Measurements from ENCODE around the gene BGLAP.
"Not testable (repeated sequence)": the region's sequence is repeated elsewhere in the genome, so short reads cannot be mapped to it uniquely, and the experiment has no call there.

The BGLAP gene

DNA sequence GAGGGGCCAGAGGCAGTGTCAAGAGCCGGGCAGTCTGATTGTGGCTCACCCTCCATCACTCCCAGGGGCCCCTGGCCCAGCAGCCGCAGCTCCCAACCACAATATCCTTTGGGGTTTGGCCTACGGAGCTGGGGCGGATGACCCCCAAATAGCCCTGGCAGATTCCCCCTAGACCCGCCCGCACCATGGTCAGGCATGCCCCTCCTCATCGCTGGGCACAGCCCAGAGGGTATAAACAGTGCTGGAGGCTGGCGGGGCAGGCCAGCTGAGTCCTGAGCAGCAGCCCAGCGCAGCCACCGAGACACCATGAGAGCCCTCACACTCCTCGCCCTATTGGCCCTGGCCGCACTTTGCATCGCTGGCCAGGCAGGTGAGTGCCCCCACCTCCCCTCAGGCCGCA lies at the start of gene BGLAP:
TSS of gene BGLAP (plus strand) at position 259 of the 400 bp plus-strand sequence. CDS start at position 307, 48 bp downstream.
- DNase-seq = no peak

DNA sequence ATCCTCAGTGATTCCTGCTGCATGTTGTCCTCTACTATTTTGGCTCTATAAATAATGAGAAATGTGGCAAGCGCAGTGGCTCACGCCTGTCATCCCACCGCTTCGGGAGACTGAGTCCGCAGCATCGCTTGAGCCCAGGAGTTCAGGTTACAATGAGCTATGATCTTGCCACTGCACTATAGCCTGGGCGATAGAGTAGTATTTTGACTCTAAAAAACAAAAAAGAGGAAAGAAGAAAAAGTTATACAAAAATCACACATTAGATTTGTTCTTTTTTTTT lies 48.8 kb upstream of the BGLAP start:
- no peak for DNase-seq

DNA sequence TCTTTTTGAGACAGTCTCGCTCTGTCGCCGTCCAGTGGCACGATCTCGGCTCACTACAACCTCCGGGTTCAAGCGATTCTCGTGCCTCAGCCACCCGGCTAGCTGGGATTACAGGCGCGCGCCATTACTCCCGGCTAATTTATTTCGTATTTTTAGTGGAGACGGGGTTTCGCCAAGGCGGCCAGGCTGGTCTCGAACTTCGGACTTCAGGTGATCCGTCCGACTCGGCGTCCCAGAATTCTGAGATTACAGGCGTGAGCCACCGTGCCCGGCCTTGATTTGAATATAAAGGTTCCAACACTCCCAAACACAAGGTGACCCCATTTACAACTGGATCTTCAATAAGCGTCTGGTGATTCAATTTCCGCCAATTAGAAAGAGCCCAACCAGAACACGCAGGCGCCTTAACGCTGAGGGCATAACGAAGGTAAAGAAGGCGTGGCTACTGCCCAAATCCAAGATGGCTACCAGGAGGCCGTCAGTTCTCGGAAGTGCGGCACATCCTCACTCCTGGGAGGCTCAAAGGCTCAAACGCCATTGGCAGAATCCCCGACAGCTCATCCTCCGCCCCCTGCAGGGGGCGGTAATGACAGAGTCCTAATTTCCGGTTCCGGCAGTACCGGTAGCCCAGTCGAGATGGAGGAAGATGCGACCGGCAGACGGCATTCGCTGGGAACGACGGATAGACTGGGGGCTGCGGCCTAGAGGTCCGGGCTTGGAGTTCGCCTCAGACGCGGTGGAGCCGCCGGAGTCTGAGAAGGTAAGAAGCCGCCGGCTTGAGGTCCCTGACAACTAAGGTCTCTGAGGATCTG lies 48.3 kb upstream of the BGLAP start, which contains the start of gene SLC25A44:
TSS of gene SLC25A44 (plus strand) at position 617 of the 812 bp plus-strand sequence. CDS start 5,744 bp downstream, outside the sequence.
- DNase-seq = peak; percentile 95

DNA sequence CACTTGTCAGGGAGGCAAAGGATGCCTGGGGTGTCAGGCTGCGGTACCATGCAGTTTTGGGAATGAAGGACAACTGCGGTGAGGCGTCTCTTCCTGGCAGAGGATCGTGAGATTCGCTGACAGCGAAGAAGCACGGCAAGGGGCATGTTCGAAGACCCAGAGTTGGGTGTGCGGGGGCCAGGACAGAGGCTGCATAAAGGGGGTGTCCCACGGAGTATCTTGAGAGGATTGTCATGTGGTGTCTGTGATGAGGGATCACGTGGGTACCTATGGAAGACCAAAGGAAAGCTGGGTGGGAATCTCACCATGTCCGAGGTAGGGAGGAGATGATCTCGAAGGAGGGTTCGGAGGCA lies 47.7 kb upstream of the BGLAP start:
- DNase-seq = no peak

DNA sequence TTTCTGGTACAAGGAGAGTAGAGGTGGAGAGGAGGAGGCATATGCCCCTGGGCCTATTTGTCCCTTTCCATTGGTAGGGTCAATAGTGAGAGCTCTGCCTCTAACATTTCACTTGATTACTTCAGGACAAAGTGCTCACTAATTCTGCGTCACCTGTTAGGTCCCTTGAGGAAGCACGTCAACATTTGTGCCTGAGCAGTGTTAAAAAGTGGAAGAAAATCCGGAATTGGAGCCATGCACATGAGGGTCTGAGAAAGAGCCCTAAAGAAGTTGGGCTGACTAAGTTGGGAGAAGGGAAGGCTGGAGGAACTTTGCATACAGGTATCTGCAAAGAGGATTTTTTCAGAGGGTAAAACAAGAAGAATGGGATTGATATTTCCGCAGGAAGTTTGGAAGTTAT lies 46.1 kb upstream of the BGLAP start:
- DNase-seq = no peak

DNA sequence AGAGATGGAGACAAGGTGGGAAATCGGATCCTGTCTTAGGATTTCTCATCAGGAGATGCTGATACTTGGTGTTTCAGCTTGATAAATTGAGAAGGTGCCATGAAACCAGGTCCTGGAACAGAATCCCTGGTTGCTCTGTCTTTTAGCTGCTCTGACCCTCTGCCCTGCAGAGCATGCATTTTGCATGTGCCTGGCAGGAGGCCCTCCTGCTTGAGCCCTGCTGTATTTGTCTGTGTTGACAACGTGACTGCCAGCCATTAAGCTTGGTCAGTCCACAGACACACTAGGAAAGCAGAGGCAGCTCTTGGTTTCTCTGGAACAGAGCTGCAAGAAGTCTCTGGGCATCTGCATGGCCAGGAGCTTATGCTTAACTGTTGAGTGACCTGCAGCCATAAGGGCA lies 45.5 kb upstream of the BGLAP start:
- DNase-seq = no peak

DNA sequence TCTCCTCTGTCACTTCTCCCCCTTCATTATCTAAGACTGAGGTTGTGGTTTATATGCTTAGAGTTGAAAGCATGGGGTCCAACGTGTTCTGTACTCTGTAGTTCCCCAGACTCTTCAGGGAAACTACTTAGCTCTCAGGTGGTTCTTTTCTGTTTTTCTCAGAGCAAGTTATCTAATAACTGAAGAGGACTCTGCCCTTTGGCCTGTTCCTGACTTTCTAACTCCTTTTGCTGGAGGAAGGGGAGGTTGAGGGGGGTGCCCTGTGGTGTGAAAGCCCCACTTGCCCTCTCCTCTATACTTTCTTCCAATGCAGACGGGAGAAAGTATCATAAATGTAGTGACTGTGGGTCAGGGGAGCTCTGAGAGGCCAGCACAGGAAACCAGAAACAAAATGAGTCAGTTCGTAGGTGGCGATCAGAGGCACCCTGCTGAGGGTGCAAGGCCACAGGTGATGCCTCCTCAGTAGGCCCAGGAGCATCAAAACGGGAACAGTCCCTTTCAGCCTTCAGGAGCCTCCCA lies 43.1 kb upstream of the BGLAP start:
- no peak for DNase-seq

DNA sequence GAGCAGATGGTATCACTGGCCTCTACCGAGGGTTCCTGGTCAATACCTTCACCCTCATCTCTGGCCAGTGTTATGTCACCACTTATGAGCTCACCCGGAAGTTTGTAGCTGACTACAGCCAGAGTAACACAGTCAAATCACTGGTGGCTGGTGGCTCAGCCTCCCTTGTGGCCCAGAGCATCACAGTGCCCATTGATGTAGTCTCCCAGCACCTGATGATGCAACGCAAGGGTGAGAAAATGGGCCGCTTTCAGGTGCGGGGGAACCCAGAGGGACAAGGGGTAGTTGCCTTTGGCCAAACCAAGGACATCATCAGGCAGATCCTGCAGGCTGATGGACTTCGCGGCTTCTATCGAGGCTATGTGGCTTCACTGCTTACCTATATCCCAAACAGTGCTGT lies 41.9 kb upstream of the BGLAP start:
- DNase-seq = no peak

DNA sequence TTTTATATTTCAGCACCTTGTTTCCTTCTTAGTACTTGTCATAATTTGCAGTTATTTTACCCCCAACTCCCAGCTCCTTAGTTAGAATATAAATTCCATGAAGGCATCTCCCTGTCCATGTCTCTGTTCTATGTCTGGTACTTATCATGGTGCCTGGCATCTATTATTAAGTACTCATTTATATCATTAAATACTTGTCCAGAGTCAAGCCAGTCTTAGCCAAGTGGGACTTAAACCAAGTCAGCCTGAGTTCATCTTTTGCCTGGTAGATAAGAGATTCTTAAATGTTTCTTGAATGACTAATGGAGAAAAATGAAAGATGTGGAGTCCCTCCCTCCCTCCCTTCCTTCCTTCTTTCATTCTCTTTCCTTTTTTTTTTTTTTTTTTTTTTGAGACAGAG lies 38.7 kb upstream of the BGLAP start:
- no peak for DNase-seq

DNA sequence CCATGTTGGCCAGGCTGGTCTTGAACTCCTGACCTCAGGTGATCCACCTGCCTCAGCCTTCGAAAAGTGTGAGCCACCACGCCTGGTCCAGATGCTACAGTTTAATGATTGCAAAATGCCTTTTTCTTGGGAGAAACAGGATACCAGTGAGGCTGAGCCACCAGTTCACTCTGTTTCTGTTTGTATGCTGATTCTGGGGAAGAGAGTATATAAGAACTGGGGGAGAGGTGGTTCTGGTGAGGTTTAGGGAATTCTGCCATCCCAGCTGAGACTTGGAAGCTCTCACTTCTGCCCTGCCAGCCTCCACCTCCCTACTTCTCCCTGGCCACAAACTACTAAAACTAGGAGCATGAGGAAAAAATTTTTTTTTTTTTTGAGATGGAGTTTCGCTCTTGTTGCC lies 37.3 kb upstream of the BGLAP start:
- DNase-seq = no peak

DNA sequence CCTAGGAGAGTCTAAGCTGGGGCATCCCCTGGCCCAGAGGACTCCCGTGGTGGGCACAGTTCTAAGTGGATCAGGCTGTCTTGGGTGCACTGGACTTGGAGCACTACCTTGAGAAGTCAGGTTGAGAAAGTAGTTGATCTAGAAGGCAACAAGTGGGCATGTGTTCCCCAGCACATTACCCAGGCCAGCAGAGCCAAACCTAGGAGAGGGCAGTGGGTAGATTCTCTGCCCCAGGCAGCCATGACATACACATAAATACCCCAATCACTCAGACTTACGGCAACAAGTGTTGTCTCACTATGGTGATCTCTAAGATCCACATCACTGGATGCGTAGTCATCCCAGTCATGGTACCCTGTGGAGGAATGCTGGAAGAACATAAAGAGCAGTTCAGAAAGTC lies 30.7 kb upstream of the BGLAP start:
- DNase-seq = no peak

DNA sequence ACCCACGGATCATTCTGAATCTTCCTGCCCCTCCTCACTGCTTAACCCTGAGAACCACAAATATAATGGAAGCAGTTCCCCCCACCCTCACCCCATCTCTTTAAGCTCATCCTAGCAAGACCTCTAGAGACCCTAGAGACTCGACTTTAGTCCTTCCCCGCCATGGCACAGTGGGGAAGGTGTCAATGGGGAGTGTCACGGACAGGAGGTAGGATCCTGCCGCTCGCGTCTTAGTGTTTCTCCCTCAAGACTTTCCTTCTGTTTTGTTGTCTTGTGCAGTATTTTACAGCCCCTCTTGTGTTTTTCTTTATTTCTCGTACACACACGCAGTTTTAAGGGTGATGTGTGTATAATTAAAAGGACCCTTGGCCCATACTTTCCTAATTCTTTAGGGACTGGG lies 29.9 kb upstream of the BGLAP start:
- DNase-seq = no peak

DNA sequence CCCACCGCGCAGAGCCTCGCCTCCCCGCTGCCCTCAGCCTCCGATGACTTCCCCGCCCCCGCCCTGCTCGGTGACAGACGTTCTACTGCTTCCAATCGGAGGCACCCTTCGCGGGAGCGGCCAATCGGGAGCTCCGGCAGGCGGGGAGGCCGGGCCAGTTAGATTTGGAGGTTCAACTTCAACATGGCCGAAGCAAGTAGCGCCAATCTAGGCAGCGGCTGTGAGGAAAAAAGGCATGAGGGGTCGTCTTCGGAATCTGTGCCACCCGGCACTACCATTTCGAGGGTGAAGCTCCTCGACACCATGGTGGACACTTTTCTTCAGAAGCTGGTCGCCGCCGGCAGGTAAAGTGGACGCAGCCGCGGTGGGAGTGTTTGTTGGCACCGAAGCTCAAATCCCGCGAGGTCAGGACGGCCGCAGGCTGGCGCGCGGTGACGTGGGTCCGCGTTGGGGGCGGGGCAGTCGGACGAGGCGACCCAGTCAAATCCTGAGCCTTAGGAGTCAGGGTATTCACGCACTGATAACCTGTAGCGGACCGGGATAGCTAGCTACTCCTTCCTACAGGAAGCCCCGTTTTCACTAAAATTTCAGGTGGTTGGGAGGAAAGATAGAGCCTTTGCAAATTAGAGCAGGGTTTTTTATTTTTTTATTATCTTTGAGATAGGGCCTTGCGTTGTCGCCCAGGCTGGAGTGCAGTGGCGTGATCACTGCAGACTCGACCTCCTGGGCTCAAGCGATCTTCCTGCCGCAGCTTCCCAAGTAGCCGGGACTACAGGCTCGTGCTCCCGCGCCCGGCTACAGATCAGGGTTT lies 28.9 kb upstream of the BGLAP start, which contains the start of gene PMF1:
TSS of gene PMF1 (plus strand) at position 175 of the 811 bp plus-strand sequence. CDS start at position 184, 9 bp downstream.
- peak; percentile 98 for DNase-seq

DNA sequence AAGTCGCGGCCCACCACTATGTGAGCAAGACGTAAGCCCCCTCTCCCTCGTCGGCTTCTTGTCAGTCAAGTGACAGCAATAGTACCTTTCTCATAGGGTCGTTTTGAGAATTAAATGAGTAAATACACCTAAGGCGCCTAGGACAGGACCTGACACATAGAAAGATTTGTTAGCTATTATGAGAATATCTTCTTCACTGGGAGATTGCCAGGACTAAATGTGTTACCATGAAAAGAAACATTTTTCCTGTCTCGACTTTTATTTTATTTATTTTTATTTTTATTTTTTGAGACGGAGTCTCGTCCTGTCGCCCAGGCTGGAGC lies 28.4 kb upstream of the BGLAP start:
- DNase-seq = no peak

DNA sequence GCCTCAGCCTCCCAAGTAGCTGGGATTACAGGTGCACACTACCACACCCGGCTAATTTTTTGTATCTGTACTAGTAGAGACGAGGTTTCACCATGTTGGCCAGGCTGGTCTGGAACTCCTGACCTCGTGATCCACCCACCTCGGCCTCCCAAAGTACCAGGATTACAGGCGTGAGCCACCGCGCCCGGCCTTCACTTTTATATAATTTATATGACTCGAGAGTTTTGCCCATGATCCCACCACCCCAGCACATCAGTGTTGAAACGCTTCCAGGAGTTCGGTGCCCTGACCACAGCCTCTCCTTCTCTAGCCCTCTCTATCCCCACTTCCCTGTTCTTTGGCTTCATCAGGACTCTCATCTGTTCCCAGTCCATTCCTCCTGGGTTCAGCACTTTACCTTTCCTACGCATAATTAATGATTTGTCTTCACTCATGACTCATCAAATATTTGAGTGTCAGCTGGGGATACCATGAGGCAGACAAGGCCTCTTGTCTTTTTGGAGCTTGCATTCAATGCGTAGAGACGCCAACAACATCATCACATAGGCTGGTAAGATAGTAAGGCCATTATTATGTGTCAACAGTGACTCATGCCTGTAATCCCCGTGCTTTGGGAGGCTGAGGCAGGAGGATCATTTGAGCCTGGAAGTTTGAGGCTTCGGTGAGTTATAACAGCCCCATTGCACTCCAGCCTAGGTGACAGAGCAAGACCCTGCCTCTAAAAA lies 27.8 kb upstream of the BGLAP start:
- no peak for DNase-seq

DNA sequence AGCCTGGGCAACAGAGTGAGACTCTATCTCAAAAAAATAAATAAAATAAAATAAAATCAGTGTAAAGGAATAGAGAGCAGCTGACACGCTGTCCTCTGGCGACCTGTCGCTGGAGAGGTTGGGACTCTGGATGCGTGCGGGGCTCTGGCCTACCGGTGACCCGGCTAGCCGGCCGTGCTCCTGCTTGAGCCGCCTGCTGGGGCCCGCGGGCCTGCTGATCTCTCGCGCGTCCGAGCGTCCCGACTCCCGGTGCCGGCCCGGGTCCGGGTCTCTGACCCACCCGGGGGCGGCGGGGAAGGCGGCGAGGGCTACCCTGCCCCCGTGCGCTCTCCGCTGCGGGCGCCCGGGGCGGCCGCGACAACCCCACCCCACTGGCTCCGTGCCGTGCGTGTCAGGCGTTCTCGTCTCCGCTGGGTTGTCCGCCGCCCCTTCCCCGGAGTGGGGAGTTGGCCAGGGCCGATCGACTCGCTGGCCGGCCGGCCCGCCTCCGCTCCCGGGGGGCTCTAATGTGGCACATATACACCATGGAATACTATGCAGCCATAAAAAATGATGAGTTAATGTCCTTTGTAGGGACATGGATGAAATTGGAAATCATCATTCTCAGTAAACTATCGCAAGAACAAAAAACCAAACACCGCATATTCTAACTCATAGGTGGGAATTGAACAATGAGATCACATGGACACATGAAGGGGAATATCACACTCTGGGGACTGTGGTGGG lies 25.5 kb upstream of the BGLAP start:
- DNase-seq = not testable (repeated sequence)

DNA sequence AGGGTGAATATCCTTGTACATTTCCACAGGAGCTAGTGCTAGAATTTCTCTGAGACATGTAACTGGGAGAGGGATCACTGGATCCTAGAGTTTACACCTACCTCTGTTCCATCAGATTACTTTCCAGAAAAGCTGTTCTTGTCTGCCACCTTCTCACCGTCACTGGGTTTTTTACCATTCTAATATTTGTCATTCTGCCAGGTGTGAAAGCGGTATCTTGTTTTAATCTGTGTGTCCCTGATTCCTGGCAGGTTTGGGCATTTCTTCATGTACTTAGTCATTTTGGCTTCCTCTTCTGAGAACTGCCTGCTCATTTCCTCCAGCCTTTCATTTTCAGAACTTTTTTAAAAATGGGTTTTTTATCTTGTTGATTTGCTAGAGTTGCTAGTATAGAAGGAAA lies 24.1 kb upstream of the BGLAP start:
- no peak for DNase-seq

DNA sequence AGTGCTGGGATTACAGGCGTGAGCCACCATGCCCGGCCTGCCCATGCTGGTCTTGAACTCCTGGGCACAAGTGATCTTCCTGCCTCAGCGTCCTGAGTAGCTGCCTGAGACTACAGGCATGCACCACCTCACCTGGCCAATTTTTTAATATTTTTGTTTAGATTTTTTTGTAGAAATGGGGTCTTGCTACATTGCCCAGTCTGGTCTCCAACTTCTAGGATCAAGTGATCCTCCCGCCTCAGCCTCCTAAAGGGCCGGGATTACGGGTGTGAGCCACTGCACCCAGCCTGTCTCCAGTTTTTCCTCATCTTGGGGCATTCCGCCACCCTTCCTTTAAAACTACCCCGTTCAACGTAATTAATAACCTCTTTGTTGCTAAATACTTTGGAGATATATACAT lies 21.8 kb upstream of the BGLAP start:
- DNase-seq = no peak

DNA sequence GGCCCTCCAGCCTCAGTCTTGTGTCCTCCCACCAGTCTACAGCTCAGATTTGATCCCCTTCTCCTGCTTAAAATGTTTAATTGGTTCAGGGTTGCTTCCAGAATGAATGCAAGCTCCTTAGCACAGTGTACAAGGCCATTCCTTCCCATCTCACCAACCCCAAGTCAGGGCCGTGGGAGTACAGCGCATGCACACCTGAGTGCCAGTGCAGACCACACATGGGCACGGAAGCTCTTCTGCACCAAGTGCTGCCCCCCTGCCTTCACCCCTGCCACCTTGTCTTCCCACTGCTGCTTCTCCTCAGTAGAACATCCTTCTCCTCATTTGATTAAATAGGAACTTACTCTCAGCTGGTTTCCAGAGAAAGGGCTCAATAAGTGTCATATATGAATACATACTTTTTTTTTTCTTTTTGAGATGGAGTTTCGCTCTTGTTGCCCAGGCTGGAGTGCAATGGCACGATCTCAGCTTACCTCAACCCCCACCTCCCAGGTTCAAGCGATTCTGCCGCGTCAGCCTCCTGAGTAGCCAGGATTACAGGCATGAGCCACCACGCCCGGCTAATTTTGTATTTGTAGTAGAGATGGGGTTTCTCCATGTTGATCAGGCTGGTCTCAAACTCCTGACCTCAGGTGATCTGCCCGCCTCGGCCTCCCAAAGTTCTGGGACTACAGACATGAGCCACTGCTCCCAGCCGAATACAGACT lies 19.8 kb upstream of the BGLAP start:
- no peak for DNase-seq

DNA sequence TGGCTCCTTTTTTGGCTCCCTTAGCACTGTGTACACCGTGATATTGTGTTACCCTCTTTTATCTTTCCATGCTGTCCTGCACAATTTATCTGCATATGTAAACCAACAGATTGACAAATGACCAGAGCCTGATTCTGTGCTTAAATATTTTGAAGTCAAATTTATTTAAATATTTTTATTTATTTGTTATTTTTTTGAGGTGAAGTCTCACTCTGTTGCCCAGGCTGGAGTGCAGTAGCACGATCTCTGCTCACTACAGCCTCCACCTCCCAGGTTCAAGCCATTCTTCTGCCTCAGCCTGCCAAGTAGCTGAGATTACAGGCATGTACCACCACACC lies 16.3 kb upstream of the BGLAP start:
- DNase-seq = no peak

DNA sequence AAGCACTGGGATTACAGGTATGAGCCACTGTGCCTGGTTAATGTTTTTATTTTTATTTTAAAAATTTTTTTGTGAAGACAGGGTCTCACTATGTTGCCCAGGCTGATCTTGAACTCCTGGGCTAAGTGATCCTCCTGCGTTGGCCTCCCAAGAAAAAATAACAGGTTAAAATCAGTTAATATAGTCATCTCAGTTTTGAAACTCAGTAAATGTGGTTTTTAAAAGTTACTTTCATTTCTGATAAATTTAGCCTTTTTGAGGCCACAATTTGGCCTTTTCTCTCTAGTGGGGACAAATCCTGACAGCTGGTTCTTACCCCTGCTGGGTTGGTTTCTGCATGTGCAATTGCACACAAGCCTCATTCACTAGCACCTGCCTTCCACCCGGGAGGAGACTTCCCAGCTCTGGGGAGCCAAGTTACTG lies 15.9 kb upstream of the BGLAP start:
- no peak for DNase-seq

DNA sequence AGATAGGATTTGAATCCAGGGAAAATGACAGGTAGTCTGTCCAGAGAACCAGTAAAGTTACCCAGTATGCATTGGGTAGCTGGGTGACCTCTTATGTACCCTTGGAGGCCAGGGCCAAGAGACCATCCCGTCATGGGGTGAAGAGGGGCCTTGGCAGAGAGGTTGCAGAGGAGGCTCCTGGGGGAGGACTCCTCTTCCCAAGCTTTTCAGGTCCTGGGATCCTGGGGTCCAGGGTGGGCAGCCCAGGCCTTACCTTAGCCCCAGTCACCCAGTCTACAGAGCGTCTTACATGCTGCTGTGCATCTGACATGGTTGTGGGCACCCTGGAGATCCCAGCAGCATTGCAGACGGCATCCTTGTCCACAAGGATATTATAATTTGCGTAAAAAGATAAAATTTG lies 15.2 kb upstream of the BGLAP start:
- DNase-seq = no peak

Data from activated CD8-positive, alpha-beta memory T cell treated with anti-CD3 and anti-CD28 coated beads, Interleukin-2, amount 50 U/mL, for 48 hours (primary cell).